Nephron progenitor cell (in vitro differentiated cells): Measurements from ENCODE around the gene HGS.

Source experiments
- DNase-seq: peaks from one replicate; pipeline ENCODE4 v3.0.0; 2021
- H3K27ac Mint-ChIP-seq: 2 replicates; pipeline ENCODE4 v1.8.0; 2021; ENCODE audit warnings: mild to moderate bottlenecking, moderate library complexity, mixed read lengths
- H3K27me3 Mint-ChIP-seq: 2 replicates; pipeline ENCODE4 v1.8.0; 2021; ENCODE audit warnings: mild to moderate bottlenecking, low read depth, mixed read lengths; ENCODE audit not compliant: poor library complexity
- H3K36me3 Mint-ChIP-seq: 2 replicates; pipeline ENCODE4 v1.8.0; 2021; ENCODE audit warnings: low read depth, mixed read lengths
- H3K4me1 Mint-ChIP-seq: 2 replicates; pipeline ENCODE4 v1.8.0; 2021; ENCODE audit warnings: mixed read lengths
- H3K4me3 Mint-ChIP-seq: 2 replicates; pipeline ENCODE4 v1.8.0; 2021; ENCODE audit warnings: mild to moderate bottlenecking, moderate library complexity, mixed read lengths
- H3K9me3 Mint-ChIP-seq: 2 replicates; pipeline ENCODE4 v1.8.0; 2021; ENCODE audit warnings: mild to moderate bottlenecking, moderate library complexity, mixed read lengths
- TF ChIP-seq, protein P1 (sequence below): fragments of 200-600 bp; sonication (generic); IDR thresholded peaks from 2 replicates; pipeline ENCODE4 v1.5.0; 2021; ENCODE audit warnings: antibody characterized with exemption

Gene HGS

DNA sequence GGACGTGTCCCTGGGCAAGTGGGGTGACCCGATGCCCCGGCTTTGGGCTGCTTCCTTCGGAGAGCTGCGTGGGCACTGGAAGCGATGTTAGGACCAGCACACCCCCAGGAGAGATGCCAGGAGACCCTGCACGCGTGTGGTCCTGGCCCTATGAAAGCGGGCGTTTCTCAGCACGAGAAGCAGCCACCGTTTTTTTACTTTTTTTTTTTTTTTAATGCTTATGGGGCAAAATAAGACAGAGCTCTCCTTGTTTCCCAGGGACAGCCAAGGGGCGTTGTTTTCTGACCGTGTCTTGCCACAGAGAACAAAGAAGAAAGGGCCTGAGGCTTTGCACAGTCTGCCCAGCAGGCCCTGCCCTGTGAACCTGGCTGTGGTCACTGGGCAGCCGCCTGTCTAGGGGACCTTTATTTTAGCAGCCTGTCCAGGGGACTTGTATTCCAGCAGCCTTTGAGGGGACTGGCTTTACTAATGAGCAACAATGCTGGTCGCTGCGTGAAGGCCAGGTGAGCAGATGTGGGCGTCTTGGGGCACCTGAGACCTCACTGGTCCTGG lies 29.3 kb downstream of the HGS start:
- peaks cover 26% of the 10 kb centered on the region for H3K27me3 Mint-ChIP-seq
- H3K36me3 Mint-ChIP-seq, result peaks cover 5% of the 10 kb centered on the region
- peaks cover 34% of the 10 kb centered on the region for H3K4me1 Mint-ChIP-seq
- no peaks in the 10 kb centered on the region for H3K9me3 Mint-ChIP-seq
- H3K27ac Mint-ChIP-seq, result peak overlapping the region; percentile 16
- TF ChIP-seq, protein P1, sequence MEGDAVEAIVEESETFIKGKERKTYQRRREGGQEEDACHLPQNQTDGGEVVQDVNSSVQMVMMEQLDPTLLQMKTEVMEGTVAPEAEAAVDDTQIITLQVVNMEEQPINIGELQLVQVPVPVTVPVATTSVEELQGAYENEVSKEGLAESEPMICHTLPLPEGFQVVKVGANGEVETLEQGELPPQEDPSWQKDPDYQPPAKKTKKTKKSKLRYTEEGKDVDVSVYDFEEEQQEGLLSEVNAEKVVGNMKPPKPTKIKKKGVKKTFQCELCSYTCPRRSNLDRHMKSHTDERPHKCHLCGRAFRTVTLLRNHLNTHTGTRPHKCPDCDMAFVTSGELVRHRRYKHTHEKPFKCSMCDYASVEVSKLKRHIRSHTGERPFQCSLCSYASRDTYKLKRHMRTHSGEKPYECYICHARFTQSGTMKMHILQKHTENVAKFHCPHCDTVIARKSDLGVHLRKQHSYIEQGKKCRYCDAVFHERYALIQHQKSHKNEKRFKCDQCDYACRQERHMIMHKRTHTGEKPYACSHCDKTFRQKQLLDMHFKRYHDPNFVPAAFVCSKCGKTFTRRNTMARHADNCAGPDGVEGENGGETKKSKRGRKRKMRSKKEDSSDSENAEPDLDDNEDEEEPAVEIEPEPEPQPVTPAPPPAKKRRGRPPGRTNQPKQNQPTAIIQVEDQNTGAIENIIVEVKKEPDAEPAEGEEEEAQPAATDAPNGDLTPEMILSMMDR, result no peak
- no peak for DNase-seq
- H3K4me3 Mint-ChIP-seq, result peak overlapping the region; percentile 88

- no peak overlapping the region for H3K27ac Mint-ChIP-seq
- peaks cover 34% of the 10 kb centered on the region for H3K4me1 Mint-ChIP-seq
- H3K27me3 Mint-ChIP-seq, result peaks cover 26% of the 10 kb centered on the region
- peak; percentile 48 for DNase-seq
- H3K9me3 Mint-ChIP-seq, result no peaks in the 10 kb centered on the region
- peak overlapping the region; percentile 88 for H3K4me3 Mint-ChIP-seq
- TF ChIP-seq, protein P1, result no peak
- peaks cover 4% of the 10 kb centered on the region for H3K36me3 Mint-ChIP-seq
Observed at GRCh38 chr17:81713556-81714411, 30.0 kb downstream of the HGS start.

DNA sequence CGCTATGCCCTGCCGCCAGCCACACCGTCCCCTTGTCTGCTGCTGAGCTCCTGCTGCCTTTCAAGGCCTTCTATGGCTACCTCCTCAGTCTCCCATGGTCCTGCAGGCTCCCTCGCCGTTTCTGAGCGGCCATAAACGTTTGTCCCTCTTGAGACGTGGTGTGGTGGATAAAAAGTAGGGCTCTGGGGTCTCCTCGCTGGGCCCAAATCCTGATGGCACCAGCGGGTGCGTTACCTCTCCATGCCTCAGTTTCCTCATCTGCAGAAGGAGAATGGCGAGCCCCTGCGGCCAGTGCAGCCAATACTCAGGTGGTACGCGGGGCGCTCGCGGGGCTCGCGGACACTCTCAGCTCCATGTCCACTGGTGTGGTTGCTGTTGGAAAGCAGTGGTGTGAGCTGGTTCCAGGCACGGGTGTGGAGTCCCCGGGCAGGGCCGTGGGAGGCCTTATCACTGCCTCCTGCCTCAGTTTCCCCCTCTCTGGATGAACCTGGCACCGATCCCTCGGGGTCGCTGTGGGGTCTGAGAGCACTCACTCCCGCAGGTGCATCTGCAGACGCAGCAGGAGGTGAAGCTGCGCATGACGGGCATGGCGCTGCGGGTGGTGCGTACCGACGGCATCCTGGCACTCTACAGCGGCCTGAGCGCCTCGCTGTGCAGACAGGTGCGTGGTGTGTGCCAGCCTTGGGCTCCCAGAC lies 30.7 kb downstream of the HGS start:
- DNase-seq, result no peak
- H3K4me3 Mint-ChIP-seq, result no peak overlapping the region
- H3K27ac Mint-ChIP-seq, result no peak overlapping the region
- TF ChIP-seq, protein P1, result no peak
- H3K4me1 Mint-ChIP-seq, result peaks cover 34% of the 10 kb centered on the region
- H3K27me3 Mint-ChIP-seq, result peaks cover 25% of the 10 kb centered on the region
- no peaks in the 10 kb centered on the region for H3K36me3 Mint-ChIP-seq
- no peaks in the 10 kb centered on the region for H3K9me3 Mint-ChIP-seq

DNA sequence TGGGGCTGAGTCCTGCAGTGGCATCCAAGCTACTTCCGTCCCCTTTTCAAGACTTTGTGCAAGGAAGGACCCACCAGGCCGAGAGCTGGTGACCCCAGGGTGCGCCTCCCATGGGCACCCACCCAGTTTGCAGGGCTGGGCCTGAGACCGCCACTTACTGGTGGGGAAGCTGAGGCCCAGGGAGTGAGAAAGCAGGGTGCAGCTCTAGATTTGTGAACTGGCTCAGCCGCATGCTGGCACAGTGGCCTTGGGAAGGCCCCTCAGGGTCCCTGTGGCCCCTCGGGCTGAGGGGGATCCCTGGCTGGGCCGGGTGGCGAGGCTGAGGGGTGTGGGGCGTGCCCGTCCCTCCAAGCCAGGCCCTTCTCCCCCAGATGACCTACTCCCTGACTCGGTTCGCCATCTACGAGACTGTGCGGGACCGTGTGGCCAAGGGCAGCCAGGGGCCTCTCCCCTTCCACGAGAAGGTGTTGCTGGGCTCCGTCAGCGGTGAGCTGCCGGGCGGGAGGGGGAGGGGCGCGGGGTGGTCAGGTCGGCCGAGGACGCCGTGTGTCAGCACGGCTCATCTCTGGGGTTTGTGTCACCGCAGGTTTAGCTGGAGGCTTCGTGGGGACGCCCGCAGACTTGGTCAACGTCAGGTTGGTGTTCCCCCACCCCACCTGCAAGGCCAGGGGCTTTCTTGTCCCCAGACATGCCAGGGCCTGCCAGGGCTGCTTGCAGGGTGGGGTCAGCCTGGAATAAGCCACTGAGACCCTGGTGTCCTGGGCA lies 31.5 kb downstream of the HGS start:
- Mint-ChIP-seq H3K27me3 (peaks cover 18% of the 10 kb centered on the region), H3K36me3 (no peaks in the 10 kb centered on the region), H3K4me3 (no peak overlapping the region), H3K9me3 (no peaks in the 10 kb centered on the region), H3K4me1 (peaks cover 28% of the 10 kb centered on the region), H3K27ac (no peak overlapping the region)
- DNase-seq, result no peak
- TF ChIP-seq, protein P1, result no peak

GRCh38 chr17:81715872-81716673 lies 32.3 kb downstream of the HGS start:
- TF ChIP-seq, protein P1, result no peak
- Mint-ChIP-seq H3K36me3 (no peaks in the 10 kb centered on the region), H3K4me3 (no peak overlapping the region), H3K27ac (no peak overlapping the region), H3K9me3 (no peaks in the 10 kb centered on the region), H3K27me3 (peaks cover 10% of the 10 kb centered on the region), H3K4me1 (peaks cover 20% of the 10 kb centered on the region)
- DNase-seq, result no peak
